K562 (cell line): ENCODE results near the gene LRRC4B. TPM values are rescaled to one million over a fixed set of nuclear protein-coding genes. Genes with fewer than 3 reads are reported as not detected.
A peak's percentile ranks its signal among the peaks of the same experiment; 100 is the strongest.

Experiments used
- BRD9 ChIP-seq: fragments of 450-650 bp; IDR thresholded peaks from 2 replicates; pipeline ENCODE4 v1.6.1; 2018; ENCODE audit warnings: low read depth; ENCODE audit not compliant: partially characterized antibody
- CLOCK ChIP-seq: fragments of 250-450 bp; sonication (Bioruptor Pico); IDR thresholded peaks from 2 replicates; pipeline ENCODE4 v1.4.0; 2020; ENCODE audit warnings: mild to moderate bottlenecking, moderate library complexity, borderline replicate concordance
- DNMT1 ChIP-seq: fragments of 450-650 bp; IDR thresholded peaks from 2 replicates; pipeline ENCODE4 v1.6.1; 2016; ENCODE audit warnings: antibody characterized with exemption, mild to moderate bottlenecking
- GATA2 ChIP-seq: sonication (generic); formaldehyde crosslinking; IDR thresholded peaks from 2 replicates; pipeline ENCODE4 v1.4.0; 2020; ENCODE audit warnings: mild to moderate bottlenecking, missing genetic modification reagents
- JUN ChIP-seq, 2 experiments: sonication (generic) in 1 of 2; formaldehyde crosslinking in 1 of 2; IDR thresholded peaks; 2 replicates each; pipeline versions ENCODE4 v1.6.1 to v1.8.0; 2012 to 2022; ENCODE audit warnings: borderline replicate concordance in 2 of 2, mild to moderate bottlenecking in 2 of 2, improper control_type of control experiment in 1 of 2, low read depth in 1 of 2, low read length in 1 of 2, missing genetic modification reagents in 1 of 2
- KDM2B ChIP-seq: fragments of 250-450 bp; sonication (Bioruptor Pico); IDR thresholded peaks from 2 replicates; pipeline ENCODE4 v1.8.0; 2021; ENCODE audit warnings: mild to moderate bottlenecking, moderate library complexity
- MBD1 ChIP-seq: fragments of 250-450 bp; sonication (Bioruptor Pico); IDR thresholded peaks from 2 replicates; pipeline ENCODE4 v1.8.0; 2022; ENCODE audit warnings: inconsistent platforms
- MCM2 ChIP-seq: fragments of 450-650 bp; IDR thresholded peaks from 2 replicates; pipeline ENCODE4 v1.6.1; 2017; ENCODE audit warnings: low read depth, mild to moderate bottlenecking
- MED1 ChIP-seq: sonication (generic); formaldehyde crosslinking; IDR thresholded peaks from 2 replicates; pipeline ENCODE4 v1.8.1; 2023; ENCODE audit warnings: missing genetic modification reagents, borderline replicate concordance
- NELFE ChIP-seq: IDR thresholded peaks from 2 replicates; pipeline ENCODE4 v1.6.1; 2011; ENCODE audit warnings: mild to moderate bottlenecking; ENCODE audit not compliant: insufficient read depth, insufficient read length
- NEUROD1 ChIP-seq: fragments of 150-350 bp; IDR thresholded peaks from 2 replicates; pipeline ENCODE4 v1.6.1; 2014; ENCODE audit warnings: borderline replicate concordance, low read length, low read depth; ENCODE audit not compliant: partially characterized antibody
- NONO ChIP-seq, 2 experiments: fragments of 200-400 bp in 1 of 2; fragments of 450-650 bp in 1 of 2; formaldehyde crosslinking in 1 of 2; IDR thresholded peaks; 2 replicates each; pipeline ENCODE4 v1.6.1; 2017; ENCODE audit warnings: low read depth in 2 of 2, mild to moderate bottlenecking in 2 of 2, moderate library complexity in 2 of 2, low read length in 1 of 2
- POLR2B ChIP-seq: fragments of 450-650 bp; IDR thresholded peaks from 2 replicates; pipeline ENCODE4 v1.6.1; 2018; ENCODE audit warnings: low read depth; ENCODE audit not compliant: partially characterized antibody
- SMARCB1 ChIP-seq: IDR thresholded peaks from 2 replicates; pipeline ENCODE4 v1.6.1; 2011; ENCODE audit warnings: improper control_type of control experiment, low read depth; ENCODE audit not compliant: insufficient read length
- TCF15 ChIP-seq: fragments of 250-450 bp; sonication (Bioruptor Pico); IDR thresholded peaks from 2 replicates; pipeline ENCODE4 v1.8.0; 2022; ENCODE audit warnings: moderate library complexity, mild to moderate bottlenecking, inconsistent platforms
- ZBTB7A ChIP-seq: IDR thresholded peaks from 2 replicates; pipeline ENCODE4 v1.6.1; 2011; ENCODE audit warnings: low read depth, mild to moderate bottlenecking, low read length, moderate library complexity, borderline replicate concordance; ENCODE audit not compliant: control insufficient read depth
- ZNF165 ChIP-seq: fragments of 250-450 bp; sonication (Bioruptor Pico); IDR thresholded peaks from 2 replicates; pipeline ENCODE4 v1.4.0; 2020; ENCODE audit warnings: borderline replicate concordance
- ZNF212 ChIP-seq: fragments of 450-650 bp; formaldehyde crosslinking; IDR thresholded peaks from 2 replicates; pipeline ENCODE4 v1.4.0; 2020; ENCODE audit warnings: mild to moderate bottlenecking
- ZNF354B ChIP-seq: fragments of 250-450 bp; sonication (Bioruptor Pico); IDR thresholded peaks from 2 replicates; pipeline ENCODE4 v1.4.0; 2020
- ZNF449 ChIP-seq: fragments of 250-450 bp; sonication (Bioruptor Pico); IDR thresholded peaks from 2 replicates; pipeline ENCODE4 v1.8.0; 2022; ENCODE audit warnings: moderate library complexity, mild to moderate bottlenecking, inconsistent platforms
- ZNF79 ChIP-seq: fragments of 250-450 bp; sonication (Bioruptor Pico); IDR thresholded peaks from 2 replicates; pipeline ENCODE4 v1.4.0; 2020; ENCODE audit warnings: low read depth, mild to moderate bottlenecking, moderate library complexity
- ZNF830 ChIP-seq: fragments of 250-450 bp; sonication (Bioruptor Pico); IDR thresholded peaks from 2 replicates; pipeline ENCODE4 v1.5.0; 2021; ENCODE audit warnings: mild to moderate bottlenecking
- ZSCAN32 ChIP-seq: fragments of 450-650 bp; formaldehyde crosslinking; IDR thresholded peaks from 2 replicates; pipeline ENCODE4 v1.4.0; 2020; ENCODE audit warnings: mild to moderate bottlenecking, moderate library complexity
- polyA plus RNA-seq, 8 experiments: library from polyadenylated mRNA; depleted of rRNA in 4 of 8; stranded (reverse) in 5 of 8; unstranded in 3 of 8; fragments of >200 nt; fragmentation: Nextera tagmentation in 2 of 8; fragmentation: Illumina TruSeq in 1 of 8; extraction: Ambion mirVana in 2 of 8; extraction: Trizol in 1 of 8; gene quantifications; 2 replicates each; pipeline versions ENCODE4 v1.2.1 to v1.2.3, GENCODE V29; 2011 to 2014; ENCODE audit warnings: inconsistent platforms in 1 of 8, missing spikeins in 1 of 8
- total RNA-seq, 7 experiments: library from RNA; depleted of rRNA in 6 of 7; stranded (reverse); fragments of >200 nt in 6 of 7; fragmentation: Illumina TruSeq in 2 of 7; extraction: Trizol in 2 of 7; gene quantifications; 2 replicates each; pipeline versions ENCODE4 v1.2.1 to v1.2.3, GENCODE V29; 2011 to 2021; ENCODE audit warnings: low replicate concordance in 1 of 7

Gene LRRC4B
- total and polyA plus RNA-seq, 9 of the 15 experiments (the other 6 are each of a cell fraction or from before 2014, with no cell fraction given): 0.18 to 9.6 (median 2.9) TPM; not detected in 2

GRCh38 chr19:50601407-50602088 lies 33.3 kb upstream of the LRRC4B start (continued):
- TF ChIP-seq DNMT1 (no peak), ZNF212 (CRISPR knock-in tag) (no peak), JUN (IDR thresholded peaks at IDR 0.05; ENCODE audit: borderline replicate concordance, low read depth, low read length) (peak; percentile 88; the same call in 1 of the 2 replicates), JUN (CRISPR knock-in tag; IDR thresholded peaks at IDR 0.05; ENCODE audit: borderline replicate concordance) (no peak), NEUROD1 (peak; percentile 88), MBD1 (CRISPR knock-in tag) (no peak), KDM2B (CRISPR knock-in tag) (no peak), NONO (IDR thresholded peaks at IDR 0.05; ENCODE audit: low read depth in 2 of 2, low read length in 1 of 2) (no peak), ZNF79 (CRISPR knock-in tag) (no peak), ZNF830 (CRISPR knock-in tag) (no peak), ZSCAN32 (CRISPR knock-in tag) (no peak), ZNF449 (CRISPR knock-in tag) (no peak), ZBTB7A (no peak), CLOCK (no peak), BRD9 (peak; percentile 87), MCM2 (no peak), POLR2B (no peak), ZNF165 (CRISPR knock-in tag) (no peak), ZNF354B (CRISPR knock-in tag) (no peak), TCF15 (CRISPR knock-in tag) (no peak), MED1 (CRISPR knock-in tag) (no peak), NELFE (no peak), GATA2 (CRISPR knock-in tag) (peak; percentile 89), SMARCB1 (no peak)
